ENCODE data around the gene CA10.

CA10 gene

DNA sequence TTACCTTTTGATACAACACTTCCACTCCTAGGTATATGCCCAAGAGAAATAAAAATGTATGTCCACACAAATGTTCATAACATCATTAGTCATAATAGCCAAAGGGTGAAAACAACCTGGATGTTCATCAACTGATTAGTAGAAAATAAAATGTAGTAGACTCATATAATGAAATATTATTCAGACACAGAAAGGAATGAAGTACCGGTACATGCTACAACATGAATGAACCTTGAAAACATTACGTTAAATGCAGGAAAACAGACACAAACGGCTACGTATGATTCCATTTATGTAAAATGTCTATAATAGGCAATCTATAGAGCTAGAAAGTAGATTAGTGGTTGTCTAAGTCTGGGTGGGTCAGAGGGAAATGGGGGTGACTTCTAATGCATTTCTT, 358.5 kb downstream of the CA10 start:
- H3K9me3 ChIP-seq (ENCODE audit: control insufficient read depth, low read length): no peaks in the 10 kb centered on the region
- H3K9ac ChIP-seq: no peak overlapping the region
- H3K27ac ChIP-seq: no peak overlapping the region
- no peaks in the 10 kb centered on the region for H3K4me1 ChIP-seq
- H2AFZ ChIP-seq: no peak overlapping the region
- no peak overlapping the region for H3K4me2 ChIP-seq (ENCODE audit: low read length)
- no peaks in the 10 kb centered on the region for H3K27me3 ChIP-seq (ENCODE audit: control insufficient read depth, insufficient read depth, low read length)
- no peaks in the 10 kb centered on the region for H3K36me3 ChIP-seq (ENCODE audit: control insufficient read depth, insufficient read depth, low read length)
- no peak overlapping the region for H3K4me3 ChIP-seq (ENCODE audit: low read depth, low read length)
- TF ChIP-seq, protein P1, sequence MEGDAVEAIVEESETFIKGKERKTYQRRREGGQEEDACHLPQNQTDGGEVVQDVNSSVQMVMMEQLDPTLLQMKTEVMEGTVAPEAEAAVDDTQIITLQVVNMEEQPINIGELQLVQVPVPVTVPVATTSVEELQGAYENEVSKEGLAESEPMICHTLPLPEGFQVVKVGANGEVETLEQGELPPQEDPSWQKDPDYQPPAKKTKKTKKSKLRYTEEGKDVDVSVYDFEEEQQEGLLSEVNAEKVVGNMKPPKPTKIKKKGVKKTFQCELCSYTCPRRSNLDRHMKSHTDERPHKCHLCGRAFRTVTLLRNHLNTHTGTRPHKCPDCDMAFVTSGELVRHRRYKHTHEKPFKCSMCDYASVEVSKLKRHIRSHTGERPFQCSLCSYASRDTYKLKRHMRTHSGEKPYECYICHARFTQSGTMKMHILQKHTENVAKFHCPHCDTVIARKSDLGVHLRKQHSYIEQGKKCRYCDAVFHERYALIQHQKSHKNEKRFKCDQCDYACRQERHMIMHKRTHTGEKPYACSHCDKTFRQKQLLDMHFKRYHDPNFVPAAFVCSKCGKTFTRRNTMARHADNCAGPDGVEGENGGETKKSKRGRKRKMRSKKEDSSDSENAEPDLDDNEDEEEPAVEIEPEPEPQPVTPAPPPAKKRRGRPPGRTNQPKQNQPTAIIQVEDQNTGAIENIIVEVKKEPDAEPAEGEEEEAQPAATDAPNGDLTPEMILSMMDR (IDR thresholded peaks at IDR 0.05): no peak
- no peaks in the 10 kb centered on the region for H3K79me2 ChIP-seq

DNA sequence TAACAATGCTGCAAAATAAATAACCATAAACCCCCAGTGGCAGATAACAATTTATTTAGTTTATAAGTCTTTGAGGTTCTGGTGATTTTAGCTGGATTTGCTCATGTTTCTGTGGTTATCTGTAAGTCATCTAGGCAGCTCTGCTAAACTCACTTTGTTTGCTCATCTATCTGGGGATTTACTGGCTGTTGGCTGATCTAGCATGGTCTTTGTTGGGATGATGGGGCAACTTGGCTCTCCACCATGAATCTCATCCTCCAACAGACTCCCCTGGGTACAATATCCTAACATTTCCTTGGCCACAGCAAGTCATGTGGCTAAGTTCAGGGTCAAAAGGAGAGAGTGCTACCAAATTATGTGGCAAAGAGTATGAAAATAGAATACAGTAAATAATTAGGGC, 359.3 kb downstream of the CA10 start:
- Histone ChIP-seq H2AFZ (no peak overlapping the region), H3K27me3 (ENCODE audit: control insufficient read depth, insufficient read depth, low read length) (no peaks in the 10 kb centered on the region), H3K9ac (no peak overlapping the region), H3K9me3 (ENCODE audit: control insufficient read depth, low read length) (no peaks in the 10 kb centered on the region), H3K27ac (no peak overlapping the region), H3K36me3 (ENCODE audit: control insufficient read depth, insufficient read depth, low read length) (no peaks in the 10 kb centered on the region), H3K79me2 (no peaks in the 10 kb centered on the region), H3K4me1 (no peaks in the 10 kb centered on the region), H3K4me2 (ENCODE audit: low read length) (no peak overlapping the region), H3K4me3 (ENCODE audit: low read depth, low read length) (no peak overlapping the region)
- TF ChIP-seq, protein P1 (IDR thresholded peaks at IDR 0.05): no peak

DNA sequence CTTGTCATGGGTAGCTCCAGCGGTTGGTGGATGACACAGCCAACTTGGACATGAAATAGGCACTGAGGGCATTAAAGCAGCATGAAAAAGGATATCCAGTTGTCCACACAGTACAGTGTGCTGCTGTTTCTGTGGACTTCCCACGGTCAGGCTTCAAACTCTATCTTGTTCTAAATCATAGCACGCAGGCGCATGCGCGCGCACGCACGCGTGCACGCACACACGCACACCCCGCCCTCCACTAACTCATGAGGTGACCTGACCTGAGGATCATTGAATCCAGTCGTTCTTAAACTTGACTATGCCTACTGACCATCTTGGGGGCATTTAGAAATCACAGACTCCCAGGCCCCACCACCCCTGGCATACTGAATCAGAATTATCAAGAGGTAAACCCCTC, 361.4 kb downstream of the CA10 start:
- H3K36me3 ChIP-seq (ENCODE audit: control insufficient read depth, insufficient read depth, low read length): no peaks in the 10 kb centered on the region
- no peaks in the 10 kb centered on the region for H3K27me3 ChIP-seq (ENCODE audit: control insufficient read depth, insufficient read depth, low read length)
- no peak overlapping the region for H2AFZ ChIP-seq
- H3K4me2 ChIP-seq (ENCODE audit: low read length): no peak overlapping the region
- no peaks in the 10 kb centered on the region for H3K9me3 ChIP-seq (ENCODE audit: control insufficient read depth, low read length)
- H3K79me2 ChIP-seq: no peaks in the 10 kb centered on the region
- no peak overlapping the region for H3K9ac ChIP-seq
- no peaks in the 10 kb centered on the region for H3K4me1 ChIP-seq
- TF ChIP-seq, protein P1 (IDR thresholded peaks at IDR 0.05): no peak
- no peak overlapping the region for H3K27ac ChIP-seq
- H3K4me3 ChIP-seq (ENCODE audit: low read depth, low read length): no peak overlapping the region

DNA sequence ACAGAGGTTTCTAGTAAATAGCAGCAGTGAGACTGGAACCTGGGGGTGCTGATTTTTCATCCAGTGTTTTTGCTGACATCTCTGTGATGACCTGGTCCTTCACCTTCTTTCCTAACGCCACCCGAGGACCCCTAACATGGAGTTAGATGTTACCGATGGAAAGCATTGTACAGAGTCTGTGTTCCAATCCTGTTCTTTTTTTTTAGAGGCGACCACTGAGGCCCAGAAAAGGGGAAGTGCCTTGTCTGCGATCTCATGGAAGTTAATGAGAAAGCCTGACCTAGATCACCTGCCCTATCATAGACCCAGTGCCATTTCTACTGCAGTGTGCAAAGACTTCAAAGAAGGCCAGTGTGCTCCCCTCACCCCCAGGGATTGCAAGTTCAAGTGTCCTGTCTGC, 362.5 kb downstream of the CA10 start:
- H3K79me2 ChIP-seq: no peaks in the 10 kb centered on the region
- no peaks in the 10 kb centered on the region for H3K9me3 ChIP-seq (ENCODE audit: control insufficient read depth, low read length)

DNA sequence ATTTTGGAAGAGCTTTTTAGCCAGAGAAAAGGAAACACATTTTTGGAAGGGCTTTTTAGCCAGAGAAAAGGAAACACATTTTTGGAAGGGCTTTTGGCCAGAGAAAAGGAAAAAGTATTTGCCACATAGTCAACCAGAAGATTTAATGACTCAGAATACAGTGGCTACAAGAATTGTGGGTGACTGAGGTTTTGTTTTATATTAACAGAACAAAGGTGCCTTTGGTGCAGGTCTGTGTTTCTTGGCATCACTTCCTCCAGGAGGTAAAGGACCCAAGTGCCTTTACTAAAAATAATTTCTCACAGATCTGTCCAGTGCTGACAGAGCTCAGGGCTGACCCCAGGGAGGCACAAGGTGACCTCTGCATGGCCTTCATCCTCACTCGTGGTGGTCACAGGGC, 363.1 kb downstream of the CA10 start:
- no peaks in the 10 kb centered on the region for H3K4me1 ChIP-seq
- no peak overlapping the region for H3K4me3 ChIP-seq (ENCODE audit: low read depth, low read length)
- no peak overlapping the region for H3K27ac ChIP-seq
- H3K4me2 ChIP-seq (ENCODE audit: low read length): no peak overlapping the region
- H3K36me3 ChIP-seq (ENCODE audit: control insufficient read depth, insufficient read depth, low read length): no peaks in the 10 kb centered on the region
- TF ChIP-seq, protein P1 (IDR thresholded peaks at IDR 0.05): no peak
- H3K9ac ChIP-seq: no peak overlapping the region
- H3K9me3 ChIP-seq (ENCODE audit: control insufficient read depth, low read length): no peaks in the 10 kb centered on the region
- no peaks in the 10 kb centered on the region for H3K27me3 ChIP-seq (ENCODE audit: control insufficient read depth, insufficient read depth, low read length)
- H3K79me2 ChIP-seq: no peaks in the 10 kb centered on the region
- no peak overlapping the region for H2AFZ ChIP-seq

More for the DNA sequence above, 362.5 kb downstream of the CA10 start:
- Histone ChIP-seq H3K27me3 (ENCODE audit: control insufficient read depth, insufficient read depth, low read length) (no peaks in the 10 kb centered on the region), H3K4me1 (no peaks in the 10 kb centered on the region), H3K4me2 (ENCODE audit: low read length) (no peak overlapping the region), H3K4me3 (ENCODE audit: low read depth, low read length) (no peak overlapping the region), H2AFZ (no peak overlapping the region), H3K9ac (no peak overlapping the region), H3K36me3 (ENCODE audit: control insufficient read depth, insufficient read depth, low read length) (no peaks in the 10 kb centered on the region), H3K27ac (no peak overlapping the region)
- TF ChIP-seq, protein P1 (IDR thresholded peaks at IDR 0.05): no peak

All from parathyroid adenoma (tissue), 2 donors.